HG03060 (cell line): ENCODE measurements around the gene BCKDK.

Source experiments
- ATAC-seq: cut with Tn5 transposase; IDR thresholded peaks from one replicate; pipeline ENCODE4 v1.9.1; 2021; ENCODE audit warnings: low read depth, moderate number of reproducible peaks; ENCODE audit not compliant: unreplicated experiment

Gene BCKDK

DNA sequence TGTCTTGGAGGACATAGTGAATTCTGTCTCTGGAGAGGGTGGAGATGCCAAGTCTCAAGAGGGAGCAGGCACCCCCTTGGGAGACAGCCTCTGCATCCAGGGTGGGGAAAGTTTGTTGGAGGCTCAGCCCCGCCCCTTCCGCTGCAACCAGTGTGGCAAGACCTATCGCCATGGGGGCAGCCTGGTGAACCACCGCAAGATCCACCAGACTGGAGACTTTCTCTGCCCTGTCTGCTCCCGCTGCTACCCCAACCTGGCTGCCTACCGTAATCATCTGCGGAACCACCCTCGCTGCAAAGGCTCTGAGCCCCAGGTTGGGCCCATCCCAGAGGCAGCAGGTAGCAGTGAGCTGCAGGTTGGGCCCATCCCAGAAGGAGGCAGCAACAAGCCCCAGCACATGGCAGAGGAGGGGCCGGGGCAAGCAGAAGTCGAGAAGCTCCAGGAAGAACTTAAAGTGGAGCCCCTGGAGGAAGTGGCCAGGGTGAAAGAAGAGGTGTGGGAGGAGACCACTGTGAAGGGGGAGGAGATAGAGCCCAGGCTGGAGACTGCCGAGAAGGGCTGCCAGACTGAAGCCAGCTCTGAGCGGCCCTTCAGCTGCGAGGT, 28.7 kb upstream of the BCKDK start:
- ATAC-seq, result no peak

GRCh38 chr16:31080035-31080629, 28.1 kb upstream of the BCKDK start:
- no peak for ATAC-seq

- ATAC-seq, result no peak
Observed at GRCh38 chr16:31080756-31081419, 27.3 kb upstream of the BCKDK start.

DNA sequence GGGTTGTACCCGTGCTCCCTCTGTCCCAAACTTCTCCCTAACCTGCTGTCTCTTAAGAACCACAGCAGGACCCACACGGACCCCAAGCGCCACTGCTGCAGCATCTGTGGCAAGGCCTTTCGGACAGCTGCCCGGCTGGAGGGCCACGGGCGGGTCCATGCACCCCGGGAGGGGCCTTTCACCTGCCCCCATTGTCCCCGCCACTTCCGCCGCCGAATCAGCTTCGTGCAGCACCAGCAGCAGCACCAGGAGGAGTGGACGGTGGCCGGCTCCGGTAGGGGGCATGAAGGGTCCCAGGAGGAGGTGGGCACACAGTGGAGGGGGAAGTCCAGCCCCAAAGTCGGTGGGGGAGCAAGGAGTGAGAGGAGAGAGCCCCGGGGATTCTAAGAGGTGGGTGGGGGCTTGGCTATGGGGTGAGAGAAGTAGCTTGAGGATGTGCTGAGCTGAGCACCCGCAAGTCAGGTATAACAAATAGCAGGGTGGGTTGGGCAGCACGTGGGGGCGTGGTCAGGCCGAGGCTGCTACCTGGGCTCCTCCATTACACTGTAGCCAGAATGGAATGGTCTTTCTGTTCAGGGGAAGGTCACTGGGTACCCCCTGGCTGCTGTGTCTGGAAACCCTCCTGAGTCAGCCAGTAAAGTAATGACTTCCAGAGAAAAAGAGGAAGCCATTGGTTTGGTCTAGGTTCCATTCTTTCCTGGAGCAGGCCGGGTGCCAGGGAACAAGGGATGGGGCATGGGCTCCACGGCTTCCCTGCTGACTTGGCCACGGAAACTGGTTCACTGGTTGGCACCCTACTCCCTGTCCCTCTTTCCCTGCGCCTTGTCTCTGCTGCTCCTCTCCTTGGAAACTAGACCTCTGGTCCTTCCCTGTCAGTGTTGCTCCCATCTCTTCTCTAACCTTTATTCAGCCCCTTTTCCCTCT, 26.5 kb upstream of the BCKDK start:
- ATAC-seq, result no peak

DNA sequence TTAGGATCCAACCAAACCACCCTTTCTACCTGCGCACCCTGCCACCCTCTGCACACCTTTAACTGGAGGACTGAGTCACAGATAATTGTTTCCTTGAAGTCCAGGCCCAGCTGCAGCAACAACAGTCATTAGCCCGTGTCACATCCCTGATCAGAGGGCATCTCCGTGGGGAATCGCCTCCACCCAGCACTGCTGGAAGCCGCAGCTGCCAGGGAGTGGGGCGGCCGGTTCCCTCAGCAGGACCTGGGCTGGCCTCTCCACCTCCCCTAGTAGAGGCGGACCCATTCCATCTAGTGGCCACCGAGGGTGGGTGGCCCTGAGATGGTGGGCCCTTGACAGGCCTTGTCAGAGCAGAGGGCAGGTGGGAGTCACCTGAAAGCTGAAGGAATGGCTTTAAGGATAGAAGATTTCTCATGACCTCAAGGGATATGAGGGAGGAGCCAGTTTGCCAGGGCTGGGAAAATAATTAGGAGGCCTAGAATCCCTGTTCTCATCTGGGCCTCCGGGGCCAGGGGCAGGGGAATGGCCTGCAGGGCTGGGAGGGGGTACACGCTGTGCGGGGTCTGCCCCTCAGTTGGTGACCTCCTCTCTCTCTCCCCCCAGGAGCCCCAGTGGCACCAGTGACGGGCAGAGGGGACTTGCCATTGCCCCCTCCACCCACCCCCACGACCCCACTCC, 25.7 kb upstream of the BCKDK start:
- no peak for ATAC-seq

- ATAC-seq, result no peak
Observed at GRCh38 chr16:31083081-31083480, 25.1 kb upstream of the BCKDK start.

- ATAC-seq, result no peak
Observed at GRCh38 chr16:31083556-31083955, 24.6 kb upstream of the BCKDK start.

DNA sequence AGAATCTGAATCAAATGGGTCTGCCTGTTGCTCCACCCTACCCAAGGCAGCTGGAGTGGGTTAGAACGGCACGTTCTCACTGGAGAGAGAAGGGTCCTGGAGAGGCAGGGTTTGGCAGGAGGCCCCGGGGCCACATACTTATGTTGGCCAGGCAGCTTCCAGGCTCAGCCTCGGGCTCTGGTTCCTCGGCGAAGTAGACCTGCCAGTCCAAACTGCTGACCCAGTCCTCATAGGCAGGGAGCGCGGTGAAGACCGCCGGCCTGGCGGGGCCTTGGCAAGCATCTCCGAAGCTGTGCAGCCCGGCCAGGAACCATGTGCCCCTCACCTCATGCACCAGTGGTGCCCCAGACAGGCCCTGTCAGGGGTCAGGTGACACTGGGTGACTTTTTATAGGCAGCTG, 24.2 kb upstream of the BCKDK start:
- ATAC-seq, result no peak

GRCh38 chr16:31084584-31085302, 23.4 kb upstream of the BCKDK start:
- no peak for ATAC-seq

- ATAC-seq, result no peak
Observed at GRCh38 chr16:31085411-31085810, 22.8 kb upstream of the BCKDK start.

DNA sequence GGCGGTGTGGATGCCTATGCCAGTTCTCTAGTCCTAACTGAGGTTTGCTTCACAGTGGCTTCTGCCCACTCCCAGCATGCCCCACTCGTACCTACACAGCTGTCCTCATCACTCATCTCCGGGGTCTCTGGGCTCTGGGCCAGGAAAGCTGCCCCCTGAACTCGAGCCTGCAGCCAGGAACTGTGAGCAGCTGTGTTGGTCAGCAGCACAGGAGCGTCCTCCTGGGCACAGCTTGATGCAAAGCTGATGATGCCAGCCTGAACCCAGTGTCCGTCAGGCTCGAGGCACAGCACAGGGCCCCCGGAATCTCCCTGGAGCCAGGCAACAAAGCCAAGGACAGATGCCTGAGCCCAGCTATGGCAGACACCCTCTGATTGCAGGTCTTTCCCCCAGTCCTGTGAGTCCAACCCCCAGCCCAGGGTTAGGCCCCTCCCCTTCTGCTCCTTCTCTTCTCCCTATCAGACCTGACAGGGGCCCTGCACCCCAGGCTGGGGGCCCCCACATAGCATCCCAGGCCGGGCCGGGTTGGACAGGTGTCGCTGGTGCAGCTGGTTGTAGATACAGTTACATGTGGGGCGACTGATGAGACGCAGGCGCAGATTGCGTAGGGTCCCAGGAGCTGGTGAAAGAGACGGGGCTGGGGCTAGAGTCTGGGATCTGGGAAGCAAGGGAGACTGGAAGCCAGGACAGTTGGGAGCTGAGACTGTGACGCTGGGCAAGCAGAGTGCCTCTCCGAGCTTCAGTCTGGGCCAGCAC, 22.1 kb upstream of the BCKDK start:
- no peak for ATAC-seq

DNA sequence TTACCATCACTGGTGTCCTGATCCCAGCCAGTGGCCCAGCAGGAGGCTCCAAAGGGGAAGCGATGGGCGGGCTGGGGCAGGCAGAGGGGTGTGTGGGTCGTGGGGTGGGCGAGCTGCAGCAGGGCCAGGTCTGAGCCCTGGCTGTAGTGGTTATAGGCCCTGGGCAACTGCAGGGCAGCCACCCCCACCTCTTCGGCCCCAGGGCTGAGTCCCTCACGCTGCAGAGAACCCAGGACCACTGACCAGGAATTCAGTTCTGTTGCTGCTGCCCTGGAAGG, 21.6 kb upstream of the BCKDK start:
- ATAC-seq, result no peak

DNA sequence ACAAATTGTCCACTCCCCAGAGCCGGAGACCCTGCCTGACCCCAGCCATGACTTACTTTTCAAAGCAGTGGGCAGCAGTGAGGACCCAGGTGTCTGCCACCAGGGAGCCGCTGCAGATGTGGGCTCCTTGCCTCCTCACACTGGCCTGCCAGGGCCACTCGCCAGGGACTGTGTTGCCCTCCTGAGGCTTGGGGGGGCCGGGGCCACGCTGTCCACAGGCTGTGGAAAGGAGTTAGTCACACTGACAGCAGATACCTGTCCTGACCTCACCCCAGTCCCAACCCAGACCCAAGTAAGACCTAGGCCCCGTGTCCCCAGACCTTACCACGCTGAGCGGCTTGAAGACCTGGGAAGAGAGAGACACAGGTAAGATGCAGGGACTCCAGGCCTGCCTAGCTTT, 20.7 kb upstream of the BCKDK start:
- no peak for ATAC-seq

- no peak for ATAC-seq
Observed at GRCh38 chr16:31087971-31088370, 20.2 kb upstream of the BCKDK start.

DNA sequence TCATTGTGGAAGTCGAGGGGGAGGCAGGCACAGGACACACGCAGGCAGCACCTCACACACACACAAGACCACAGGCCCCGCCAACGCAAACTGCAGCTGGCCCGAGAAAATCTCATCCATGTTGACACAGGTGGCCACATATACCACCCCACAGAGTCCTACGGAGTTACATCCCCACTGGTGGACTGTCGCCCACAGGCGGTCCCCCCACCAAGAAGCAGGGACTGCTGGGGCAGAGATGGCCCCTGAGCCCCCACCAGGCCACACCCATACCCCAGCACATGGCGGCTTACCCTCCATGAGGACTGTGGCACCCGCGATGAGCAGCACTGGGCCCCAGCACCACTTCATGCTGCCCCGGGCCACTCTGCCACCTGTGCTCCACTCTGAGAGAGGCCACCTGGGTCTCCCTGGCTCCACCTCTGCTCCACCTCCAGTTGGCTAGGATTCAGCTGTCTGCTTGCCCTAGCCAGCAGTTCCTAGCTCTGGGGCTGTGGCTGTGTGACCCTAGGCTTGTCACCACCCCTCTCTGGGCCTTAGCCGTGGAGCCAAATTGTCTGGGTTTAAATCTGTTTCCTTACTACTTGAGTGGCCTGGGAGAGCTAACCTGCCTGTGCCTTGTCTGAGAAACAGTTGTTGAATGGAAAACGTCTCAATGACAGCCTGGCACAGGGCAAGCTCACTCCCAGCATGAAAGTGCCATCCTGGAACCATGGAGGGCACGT, 19.6 kb upstream of the BCKDK start, which contains the start of gene PRSS53:
PRSS53 (minus strand) TSS at position 485 of the 725 bp plus-strand sequence; CDS start at position 351, 134 bp downstream.
- ATAC-seq, result no peak

DNA sequence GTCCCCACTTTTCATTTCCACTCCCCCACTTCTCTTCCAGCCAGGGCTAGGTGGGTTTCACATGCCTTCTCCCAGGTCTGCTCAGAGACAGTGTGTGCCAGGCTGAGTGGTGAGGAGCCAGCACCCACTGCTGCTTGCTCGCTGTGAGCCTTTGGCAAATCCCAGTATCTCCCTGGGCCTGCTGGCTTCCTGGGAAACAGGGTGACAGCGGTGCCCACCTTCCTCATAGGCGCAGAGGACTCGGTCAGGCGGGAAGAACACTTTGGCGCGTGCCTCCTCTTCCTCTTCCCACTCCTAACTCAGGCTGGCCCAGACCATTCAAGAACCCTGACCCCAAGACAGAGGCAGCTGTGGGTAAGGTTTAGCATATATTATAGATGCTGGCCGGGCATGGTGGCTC, 19.0 kb upstream of the BCKDK start:
- ATAC-seq, result no peak

GRCh38 chr16:31090540-31090939, 17.6 kb upstream of the BCKDK start:
- no peak for ATAC-seq

GRCh38 chr16:31092330-31092729, 15.9 kb upstream of the BCKDK start:
- ATAC-seq, result no peak
